T47D (cell line): ENCODE measurements around the gene FOXO4.

Experiments used
- DNase-seq, 2 experiments: peaks; one replicate each; pipeline versions ENCODE4 v3.0.0 to v3.0.0-alpha.2; 2011 to 2012; ENCODE audit warnings: low read depth in 1 of 2, low spot score in 1 of 2
- JUND ChIP-seq: IDR thresholded peaks from 2 replicates; pipeline ENCODE4 v1.6.1; 2012; ENCODE audit warnings: low read depth
- in situ Hi-C: cut with HindIII; loops from 2 replicates; pipeline ENCODE4 v1.10.0; 2016; ENCODE audit warnings: low sequenced_read_pairs, low pct_unique_long_range_greater_than_20kb

FOXO4 gene

GRCh38 chrX:71082124-71082647 lies 13.5 kb upstream of the FOXO4 start:
- DNase-seq = no peak
- no peak for TF ChIP-seq JUND
- in situ Hi-C loops = no loop called here

GRCh38 chrX:71082822-71083221 lies 12.8 kb upstream of the FOXO4 start:
- in situ Hi-C loops = no loop called here
- no peak for TF ChIP-seq JUND
- DNase-seq = no peak

GRCh38 chrX:71085900-71086299 lies 9.8 kb upstream of the FOXO4 start:
- TF ChIP-seq JUND = no peak
- in situ Hi-C loops = no loop called here
- DNase-seq = no peak

DNA sequence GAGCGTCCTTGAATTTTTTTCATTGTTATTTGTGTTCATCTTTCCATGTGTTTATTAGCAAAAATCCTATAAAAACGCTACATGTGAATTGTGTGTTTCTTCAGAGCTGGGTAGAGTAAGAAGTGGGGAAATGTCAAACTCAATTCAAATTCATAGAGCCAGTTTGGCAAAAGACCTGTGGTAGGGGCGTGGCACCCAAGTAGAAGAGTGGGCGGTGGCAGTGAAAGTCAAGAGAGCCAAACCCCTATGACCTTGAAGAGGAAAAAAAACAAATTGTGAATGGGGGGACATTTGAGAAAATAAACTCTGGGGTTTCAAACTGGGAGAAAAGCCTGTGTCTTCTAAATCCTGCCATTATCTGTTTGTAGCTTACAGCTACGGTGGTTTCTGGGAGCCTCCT lies 4.4 kb upstream of the FOXO4 start:
- no peak for TF ChIP-seq JUND
- in situ Hi-C loops = no loop called here
- DNase-seq = no peak

DNA sequence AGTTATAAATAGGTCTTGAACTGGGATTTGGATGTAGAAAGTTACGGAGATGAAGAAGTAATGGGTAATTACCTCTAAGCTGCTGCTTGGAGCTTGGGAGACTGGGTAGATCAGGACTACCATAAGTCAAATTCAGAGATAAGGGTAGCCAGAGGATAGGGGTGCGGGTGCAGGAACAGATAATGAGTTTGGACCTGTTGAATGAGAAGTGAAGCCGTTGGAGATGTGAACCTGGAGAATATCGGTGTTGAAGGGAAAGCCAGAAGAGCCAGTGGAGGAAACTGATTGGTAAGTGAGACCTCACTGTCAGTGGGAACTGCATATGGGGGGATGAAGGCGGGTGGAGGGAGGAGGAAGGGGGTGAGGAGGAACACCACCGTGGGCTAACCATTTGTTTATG lies 618 bp upstream of the FOXO4 start:
- in situ Hi-C loops = no loop called here
- no peak for DNase-seq
- no peak for TF ChIP-seq JUND

- no peak for TF ChIP-seq JUND
- peak in 1 of 2 experiments; percentile 22 for DNase-seq
- in situ Hi-C loops = no loop called here
Observed at GRCh38 chrX:71095981-71096759, 519 bp downstream of the FOXO4 start.

DNA sequence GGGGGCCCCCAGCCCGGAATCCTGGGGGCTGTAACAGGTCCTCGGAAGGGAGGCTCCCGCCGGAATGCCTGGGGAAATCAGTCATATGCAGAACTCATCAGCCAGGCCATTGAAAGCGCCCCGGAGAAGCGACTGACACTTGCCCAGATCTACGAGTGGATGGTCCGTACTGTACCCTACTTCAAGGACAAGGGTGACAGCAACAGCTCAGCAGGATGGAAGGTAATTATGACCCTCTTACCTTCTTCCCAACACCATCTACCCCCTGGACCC lies 1.0 kb downstream of the FOXO4 start:
- in situ Hi-C loops = no loop called here
- no peak for TF ChIP-seq JUND
- no peak for DNase-seq

DNA sequence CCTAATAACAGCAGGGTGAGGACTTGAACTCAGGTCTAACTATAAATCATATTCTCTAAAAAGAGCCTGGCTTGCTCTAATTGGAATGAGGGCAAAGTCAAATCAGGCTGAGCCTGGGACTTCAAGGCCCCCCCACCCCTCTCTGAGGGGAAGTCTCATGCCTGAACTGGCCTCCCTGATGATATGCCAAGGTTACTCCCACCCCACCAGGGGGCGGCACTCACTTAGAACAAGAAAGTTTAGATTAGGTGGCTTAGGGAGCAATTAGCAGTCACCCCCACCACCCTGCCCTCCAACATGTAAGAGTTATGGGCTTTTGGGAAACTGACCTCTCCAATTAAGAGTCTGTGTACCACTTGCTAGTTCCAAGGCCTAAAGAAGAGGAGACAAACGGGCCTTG lies 2.7 kb downstream of the FOXO4 start:
- TF ChIP-seq JUND = no peak
- DNase-seq = peak in 1 of 2 experiments; percentile 31
- in situ Hi-C loops = no loop called here

DNA sequence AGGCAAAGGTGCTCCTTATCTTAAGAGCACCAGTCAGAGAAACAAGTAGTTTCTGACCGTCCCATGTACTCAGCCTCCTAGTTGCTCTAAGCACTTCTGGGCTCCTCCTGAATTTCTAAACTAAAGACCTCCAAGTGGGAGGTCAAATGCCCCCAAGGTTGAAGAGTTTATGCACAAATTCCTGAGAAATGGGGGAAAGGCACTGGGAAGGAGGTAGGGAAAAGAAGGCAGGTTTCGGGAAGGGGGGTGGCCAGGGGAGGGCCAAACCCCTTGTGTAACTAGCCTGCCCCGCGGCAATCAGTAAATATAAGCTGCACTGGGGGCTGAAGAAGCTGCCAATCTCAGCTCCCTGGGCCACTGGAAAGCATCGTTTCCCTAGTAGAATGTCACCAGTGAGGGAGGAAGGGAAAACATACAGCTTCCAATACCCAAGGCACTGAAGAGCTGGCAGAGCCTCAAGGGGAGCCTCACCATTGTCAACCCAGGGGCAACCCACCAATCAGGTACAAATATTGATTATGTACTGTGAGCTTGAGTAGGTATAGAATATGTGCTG lies 3.4 kb downstream of the FOXO4 start:
- no peak for DNase-seq
- TF ChIP-seq JUND = no peak
- in situ Hi-C loops = no loop called here

DNA sequence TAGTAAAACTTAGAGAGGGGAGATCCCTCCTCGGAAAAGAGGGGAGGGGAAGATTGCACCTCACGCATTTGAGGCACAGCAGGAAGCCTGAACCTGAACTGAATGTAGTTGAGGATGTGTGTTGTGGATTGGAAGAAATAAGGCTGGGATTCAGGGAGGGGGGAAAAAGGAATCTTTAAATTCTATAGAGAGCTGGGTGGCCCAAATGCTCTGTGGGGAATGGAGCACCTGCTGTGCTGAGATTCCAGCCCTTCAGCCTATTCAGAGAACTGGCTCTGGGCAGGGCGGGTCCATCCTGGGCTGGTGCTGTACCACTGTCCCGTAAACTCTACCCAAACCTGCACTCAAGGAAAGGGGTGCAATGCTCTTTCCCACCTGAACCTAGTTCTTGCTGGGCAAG lies 4.1 kb downstream of the FOXO4 start:
- no peak for TF ChIP-seq JUND
- in situ Hi-C loops = no loop called here
- DNase-seq = no peak

- TF ChIP-seq JUND = no peak
- DNase-seq = no peak
- in situ Hi-C loops = no loop called here
Observed at GRCh38 chrX:71100581-71101505, 5.2 kb downstream of the FOXO4 start.

DNA sequence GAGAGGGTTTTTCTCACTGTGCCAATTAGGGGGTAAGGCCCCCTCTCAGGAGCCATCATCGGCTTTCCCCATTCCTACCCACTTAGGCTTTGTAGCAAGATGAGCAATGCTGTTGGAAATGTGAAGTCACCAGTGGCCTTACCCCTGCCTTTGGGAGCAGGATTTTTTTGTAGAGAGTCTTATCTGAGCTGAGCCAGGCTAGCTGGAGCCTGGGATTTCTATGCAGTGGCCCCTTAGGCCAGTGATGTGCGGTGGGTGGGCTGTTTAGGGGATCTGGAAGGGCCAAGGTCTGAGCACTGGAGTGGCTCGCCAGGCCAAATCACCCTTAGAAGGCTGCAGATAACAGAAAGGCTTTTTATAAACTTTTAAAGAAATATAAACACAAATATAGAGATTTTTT lies 6.6 kb downstream of the FOXO4 start:
- no peak for DNase-seq
- TF ChIP-seq JUND = no peak
- in situ Hi-C loops = no loop called here
